ENCODE measurements around the gene CPM.

GRCh38 chr12:68861890-68862289, 71.1 kb downstream of the CPM start:
- TF ChIP-seq CTCF (IDR thresholded peaks at IDR 0.05; ENCODE audit: insufficient read depth, low read length) (no peak), POLR2AphosphoS5 (IDR thresholded peaks at IDR 0.05; ENCODE audit: low read depth) (no peak), REST (IDR thresholded peaks at IDR 0.05; ENCODE audit: insufficient replicate concordance, low read depth) (no peak)

All from HL-60 (cell line).